NCI-H345 treated with DMSO at 0.1 percent for 48 hours (cell line): ENCODE measurements around the gene C21orf91.

Experiments
- DNase-seq: peaks from one replicate; lab custom pipeline; 2025; ENCODE audit not compliant: unreplicated experiment; lab: John Stamatoyannopoulos, UW

Gene C21orf91

GRCh38 chr21:17819114-17819876, at the start of gene C21orf91:
Gene C21orf91 (minus strand): TSS chr21:17819356. CDS start chr21:17818318, 1,038 bp downstream.
- DNase-seq: peak; percentile 88

GRCh38 chr21:17866590-17866989, 47.4 kb upstream of the C21orf91 start:
- DNase-seq: no peak

- no peak for DNase-seq
Observed at GRCh38 chr21:17859661-17860060, 40.5 kb upstream of the C21orf91 start.

- DNase-seq: no peak
Observed at GRCh38 chr21:17858747-17859146, 39.6 kb upstream of the C21orf91 start.

GRCh38 chr21:17854745-17855144, 35.6 kb upstream of the C21orf91 start:
- DNase-seq: no peak

- no peak for DNase-seq
Observed at GRCh38 chr21:17853393-17854275, 34.5 kb upstream of the C21orf91 start.

GRCh38 chr21:17848228-17848627, 29.1 kb upstream of the C21orf91 start:
- no peak for DNase-seq

- no peak for DNase-seq
Observed at GRCh38 chr21:17841103-17841502, 21.9 kb upstream of the C21orf91 start.

- DNase-seq: no peak
Observed at GRCh38 chr21:17834639-17835354, 15.6 kb upstream of the C21orf91 start.

GRCh38 chr21:17829472-17829871, 10.3 kb upstream of the C21orf91 start:
- DNase-seq: no peak

GRCh38 chr21:17828223-17828622, 9.1 kb upstream of the C21orf91 start:
- no peak for DNase-seq

GRCh38 chr21:17823846-17824245, 4.7 kb upstream of the C21orf91 start:
- DNase-seq: no peak

- DNase-seq: no peak
Observed at GRCh38 chr21:17821121-17821520, 2.0 kb upstream of the C21orf91 start.

- no peak for DNase-seq
Observed at GRCh38 chr21:17819877-17820229, 697 bp upstream of the C21orf91 start.

GRCh38 chr21:17818186-17819113, 706 bp downstream of the C21orf91 start:
- DNase-seq: peak; percentile 23

GRCh38 chr21:17813353-17813752, 5.8 kb downstream of the C21orf91 start:
- no peak for DNase-seq

GRCh38 chr21:17805966-17806365, 13.2 kb downstream of the C21orf91 start:
- no peak for DNase-seq

- no peak for DNase-seq
Observed at GRCh38 chr21:17803536-17803935, 15.6 kb downstream of the C21orf91 start.

- no peak for DNase-seq
Observed at GRCh38 chr21:17802572-17802971, 16.6 kb downstream of the C21orf91 start.

GRCh38 chr21:17799414-17800164, 19.6 kb downstream of the C21orf91 start:
- DNase-seq: no peak
